ENCODE data around the gene CLCA2. TPM values are rescaled to one million over a fixed set of nuclear protein-coding genes. Genes with fewer than 3 reads are reported as not detected.

The CLCA2 gene
- total and polyA plus RNA-seq, 4 donors = not detected

DNA sequence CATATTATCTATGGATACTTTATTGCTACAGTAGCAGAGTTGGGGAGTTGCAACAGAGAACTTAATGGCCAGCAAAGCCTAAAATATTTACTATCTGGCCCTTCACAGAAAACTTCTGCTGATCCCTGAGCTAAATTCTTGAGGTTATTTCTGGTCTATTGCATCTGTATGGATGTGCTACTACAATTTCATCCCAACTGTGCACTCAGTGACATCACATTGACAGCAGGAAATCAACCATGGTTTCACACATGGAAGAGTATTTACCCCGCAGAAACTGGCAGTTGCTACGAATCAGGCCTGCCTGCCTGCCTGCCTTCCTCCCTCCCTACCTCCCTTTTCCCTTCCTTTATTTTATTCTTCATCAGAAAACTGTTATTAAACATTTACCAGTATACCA lies 12.1 kb downstream of the CLCA2 start:
- TF ChIP-seq RAD21 (IDR thresholded peaks at IDR 0.05) (no peak), EGR1 (IDR thresholded peaks at IDR 0.05; ENCODE audit: low read depth in 2 of 2) (no peak), HNF4G (IDR thresholded peaks at IDR 0.05) (no peak), FOXA1 (IDR thresholded peaks at IDR 0.05) (no peak), HNF4A (conservative IDR thresholded peaks at IDR 0.05) (no peak), YY1 (IDR thresholded peaks at IDR 0.05) (no peak), GABPA (IDR thresholded peaks at IDR 0.05 in 1 of 2, conservative IDR thresholded peaks at IDR 0.05 in 1 of 2) (no peak), SP1 (IDR thresholded peaks at IDR 0.05) (no peak), JUND (IDR thresholded peaks at IDR 0.05) (no peak)
- TF ChIP-seq, protein P1, sequence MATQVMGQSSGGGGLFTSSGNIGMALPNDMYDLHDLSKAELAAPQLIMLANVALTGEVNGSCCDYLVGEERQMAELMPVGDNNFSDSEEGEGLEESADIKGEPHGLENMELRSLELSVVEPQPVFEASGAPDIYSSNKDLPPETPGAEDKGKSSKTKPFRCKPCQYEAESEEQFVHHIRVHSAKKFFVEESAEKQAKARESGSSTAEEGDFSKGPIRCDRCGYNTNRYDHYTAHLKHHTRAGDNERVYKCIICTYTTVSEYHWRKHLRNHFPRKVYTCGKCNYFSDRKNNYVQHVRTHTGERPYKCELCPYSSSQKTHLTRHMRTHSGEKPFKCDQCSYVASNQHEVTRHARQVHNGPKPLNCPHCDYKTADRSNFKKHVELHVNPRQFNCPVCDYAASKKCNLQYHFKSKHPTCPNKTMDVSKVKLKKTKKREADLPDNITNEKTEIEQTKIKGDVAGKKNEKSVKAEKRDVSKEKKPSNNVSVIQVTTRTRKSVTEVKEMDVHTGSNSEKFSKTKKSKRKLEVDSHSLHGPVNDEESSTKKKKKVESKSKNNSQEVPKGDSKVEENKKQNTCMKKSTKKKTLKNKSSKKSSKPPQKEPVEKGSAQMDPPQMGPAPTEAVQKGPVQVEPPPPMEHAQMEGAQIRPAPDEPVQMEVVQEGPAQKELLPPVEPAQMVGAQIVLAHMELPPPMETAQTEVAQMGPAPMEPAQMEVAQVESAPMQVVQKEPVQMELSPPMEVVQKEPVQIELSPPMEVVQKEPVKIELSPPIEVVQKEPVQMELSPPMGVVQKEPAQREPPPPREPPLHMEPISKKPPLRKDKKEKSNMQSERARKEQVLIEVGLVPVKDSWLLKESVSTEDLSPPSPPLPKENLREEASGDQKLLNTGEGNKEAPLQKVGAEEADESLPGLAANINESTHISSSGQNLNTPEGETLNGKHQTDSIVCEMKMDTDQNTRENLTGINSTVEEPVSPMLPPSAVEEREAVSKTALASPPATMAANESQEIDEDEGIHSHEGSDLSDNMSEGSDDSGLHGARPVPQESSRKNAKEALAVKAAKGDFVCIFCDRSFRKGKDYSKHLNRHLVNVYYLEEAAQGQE (IDR thresholded peaks at IDR 0.05) = no peak
- TF ChIP-seq, protein P2, sequence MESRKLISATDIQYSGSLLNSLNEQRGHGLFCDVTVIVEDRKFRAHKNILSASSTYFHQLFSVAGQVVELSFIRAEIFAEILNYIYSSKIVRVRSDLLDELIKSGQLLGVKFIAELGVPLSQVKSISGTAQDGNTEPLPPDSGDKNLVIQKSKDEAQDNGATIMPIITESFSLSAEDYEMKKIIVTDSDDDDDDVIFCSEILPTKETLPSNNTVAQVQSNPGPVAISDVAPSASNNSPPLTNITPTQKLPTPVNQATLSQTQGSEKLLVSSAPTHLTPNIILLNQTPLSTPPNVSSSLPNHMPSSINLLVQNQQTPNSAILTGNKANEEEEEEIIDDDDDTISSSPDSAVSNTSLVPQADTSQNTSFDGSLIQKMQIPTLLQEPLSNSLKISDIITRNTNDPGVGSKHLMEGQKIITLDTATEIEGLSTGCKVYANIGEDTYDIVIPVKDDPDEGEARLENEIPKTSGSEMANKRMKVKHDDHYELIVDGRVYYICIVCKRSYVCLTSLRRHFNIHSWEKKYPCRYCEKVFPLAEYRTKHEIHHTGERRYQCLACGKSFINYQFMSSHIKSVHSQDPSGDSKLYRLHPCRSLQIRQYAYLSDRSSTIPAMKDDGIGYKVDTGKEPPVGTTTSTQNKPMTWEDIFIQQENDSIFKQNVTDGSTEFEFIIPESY (IDR thresholded peaks at IDR 0.05) = no peak
- no peaks in the 10 kb centered on the region for H3K4me1 ChIP-seq (ENCODE audit: control insufficient read depth in 4 of 4, insufficient read depth in 4 of 4, low read length in 3 of 4)
- no peak for DNase-seq (ENCODE audit: low spot score)
- H3K27me3 ChIP-seq (ENCODE audit: control insufficient read depth in 4 of 4, insufficient read depth in 4 of 4, low read length in 3 of 4) = peaks cover 0 to 6% (median 1%) of the 10 kb centered on the region in 4 donors
- H3K27ac ChIP-seq (ENCODE audit: low read depth in 1 of 2, low read length in 2 of 2) = no peak overlapping the region
- no peak overlapping the region for H3K9ac ChIP-seq (ENCODE audit: low read depth in 1 of 2, low read length in 2 of 2)
- H3K36me3 ChIP-seq (ENCODE audit: control insufficient read depth in 4 of 4, insufficient read depth in 3 of 4, low read depth in 1 of 4, low read length in 3 of 4) = no peaks in the 10 kb centered on the region
- no peaks in the 10 kb centered on the region for H3K9me3 ChIP-seq (ENCODE audit: control insufficient read depth in 4 of 4, low read length in 3 of 4)
- no peak overlapping the region for H3K4me3 ChIP-seq (ENCODE audit: low read depth in 1 of 3, low read length in 3 of 3)
- 82% methylated on average over 2 of the region's 2 CpGs for WGBS

DNA sequence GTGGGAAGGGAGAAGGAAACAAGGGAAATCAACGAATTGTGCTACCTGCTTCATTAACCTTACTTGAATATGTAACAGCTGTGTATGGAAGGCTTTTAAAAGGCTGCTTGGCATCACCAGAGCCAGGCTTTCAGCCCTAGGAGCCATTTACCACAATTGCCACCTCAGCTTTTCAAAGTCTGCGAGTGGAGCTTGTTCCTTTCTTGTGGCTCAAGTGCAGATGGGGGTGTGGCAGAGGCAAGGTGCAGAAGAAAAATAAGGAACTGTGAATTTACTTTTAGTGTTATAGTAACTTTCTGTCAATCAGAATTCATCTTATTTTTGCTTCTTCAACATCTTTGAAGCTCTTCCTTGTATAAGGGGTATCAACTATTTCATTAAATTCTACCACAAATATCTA lies 17.6 kb downstream of the CLCA2 start:
- Histone ChIP-seq H3K9ac (ENCODE audit: low read depth in 1 of 2, low read length in 2 of 2) (no peak overlapping the region), H3K36me3 (ENCODE audit: control insufficient read depth in 4 of 4, insufficient read depth in 3 of 4, low read depth in 1 of 4, low read length in 3 of 4) (no peaks in the 10 kb centered on the region), H3K9me3 (ENCODE audit: control insufficient read depth in 4 of 4, low read length in 3 of 4) (no peaks in the 10 kb centered on the region), H3K27me3 (ENCODE audit: control insufficient read depth in 4 of 4, insufficient read depth in 4 of 4, low read length in 3 of 4) (peaks cover 0 to 3% (median 0%) of the 10 kb centered on the region in 4 donors), H3K4me1 (ENCODE audit: control insufficient read depth in 4 of 4, insufficient read depth in 4 of 4, low read length in 3 of 4) (no peaks in the 10 kb centered on the region), H3K27ac (ENCODE audit: low read depth in 1 of 2, low read length in 2 of 2) (no peak overlapping the region), H3K4me3 (ENCODE audit: low read depth in 1 of 3, low read length in 3 of 3) (no peak overlapping the region)
- no peak for DNase-seq (ENCODE audit: low spot score)
- 54% methylated on average over 2 of the region's 2 CpGs for WGBS
- TF ChIP-seq TAF1 (conservative IDR thresholded peaks at IDR 0.05) = no peak
- TF ChIP-seq, protein P1 (IDR thresholded peaks at IDR 0.05) = no peak

All from liver (tissue), 9 donors.